Measurements from ENCODE around the gene TOR4A.

DNA sequence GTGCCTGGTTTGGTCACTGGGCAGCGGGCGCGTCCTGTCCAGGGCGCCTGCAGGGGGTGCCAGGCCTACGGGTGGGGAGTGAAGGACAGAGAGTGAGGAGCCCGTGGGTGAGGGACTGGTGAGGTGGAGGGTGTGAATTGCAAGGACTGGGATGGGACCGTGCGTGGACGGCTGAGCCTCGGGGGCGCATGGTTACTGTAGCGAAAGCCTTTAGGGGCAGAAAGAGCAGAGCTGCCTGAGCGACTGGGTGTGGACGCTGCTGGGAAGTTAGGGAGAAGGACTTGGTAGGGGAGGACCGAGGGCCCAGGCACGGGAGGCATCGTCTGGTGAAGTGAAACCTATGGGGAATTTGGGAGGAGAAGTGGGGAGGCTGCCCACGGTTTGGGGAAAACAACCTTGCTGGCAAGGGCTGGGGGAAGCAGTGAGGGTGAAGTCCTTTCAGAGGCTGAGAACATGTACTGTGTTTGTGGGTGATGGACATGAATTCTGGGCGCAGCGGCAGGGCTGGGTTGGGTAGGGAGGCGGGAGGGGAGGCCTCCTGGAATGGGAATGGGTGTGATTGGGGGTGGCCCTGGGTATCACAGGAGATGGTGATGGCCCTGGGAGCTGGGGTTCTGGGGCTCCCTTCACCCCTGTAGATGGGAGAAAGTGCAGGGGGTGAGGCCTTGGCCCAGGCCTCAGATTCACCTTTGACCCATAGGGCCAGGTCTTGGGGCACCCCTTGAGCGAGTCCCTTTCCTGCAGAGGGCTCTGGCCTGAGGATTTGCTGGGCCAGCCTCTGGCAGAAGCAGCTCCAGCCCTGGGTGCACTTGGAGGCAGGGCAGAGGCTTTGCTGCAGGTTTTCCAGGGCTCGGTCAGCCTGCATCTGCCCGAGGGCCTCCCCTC, 1.7 kb upstream of the TOR4A start:
- TF ChIP-seq, protein P1, sequence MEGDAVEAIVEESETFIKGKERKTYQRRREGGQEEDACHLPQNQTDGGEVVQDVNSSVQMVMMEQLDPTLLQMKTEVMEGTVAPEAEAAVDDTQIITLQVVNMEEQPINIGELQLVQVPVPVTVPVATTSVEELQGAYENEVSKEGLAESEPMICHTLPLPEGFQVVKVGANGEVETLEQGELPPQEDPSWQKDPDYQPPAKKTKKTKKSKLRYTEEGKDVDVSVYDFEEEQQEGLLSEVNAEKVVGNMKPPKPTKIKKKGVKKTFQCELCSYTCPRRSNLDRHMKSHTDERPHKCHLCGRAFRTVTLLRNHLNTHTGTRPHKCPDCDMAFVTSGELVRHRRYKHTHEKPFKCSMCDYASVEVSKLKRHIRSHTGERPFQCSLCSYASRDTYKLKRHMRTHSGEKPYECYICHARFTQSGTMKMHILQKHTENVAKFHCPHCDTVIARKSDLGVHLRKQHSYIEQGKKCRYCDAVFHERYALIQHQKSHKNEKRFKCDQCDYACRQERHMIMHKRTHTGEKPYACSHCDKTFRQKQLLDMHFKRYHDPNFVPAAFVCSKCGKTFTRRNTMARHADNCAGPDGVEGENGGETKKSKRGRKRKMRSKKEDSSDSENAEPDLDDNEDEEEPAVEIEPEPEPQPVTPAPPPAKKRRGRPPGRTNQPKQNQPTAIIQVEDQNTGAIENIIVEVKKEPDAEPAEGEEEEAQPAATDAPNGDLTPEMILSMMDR (IDR thresholded peaks at IDR 0.05): no peak
- TF ChIP-seq EZH2 (IDR thresholded peaks at IDR 0.05; ENCODE audit: borderline replicate concordance, insufficient read depth, low read depth, low read length, poor library complexity, severe bottlenecking): no peak

Measured in B cell (primary cell).